Measurements from ENCODE around the gene CACNA2D1.

Gene CACNA2D1

DNA sequence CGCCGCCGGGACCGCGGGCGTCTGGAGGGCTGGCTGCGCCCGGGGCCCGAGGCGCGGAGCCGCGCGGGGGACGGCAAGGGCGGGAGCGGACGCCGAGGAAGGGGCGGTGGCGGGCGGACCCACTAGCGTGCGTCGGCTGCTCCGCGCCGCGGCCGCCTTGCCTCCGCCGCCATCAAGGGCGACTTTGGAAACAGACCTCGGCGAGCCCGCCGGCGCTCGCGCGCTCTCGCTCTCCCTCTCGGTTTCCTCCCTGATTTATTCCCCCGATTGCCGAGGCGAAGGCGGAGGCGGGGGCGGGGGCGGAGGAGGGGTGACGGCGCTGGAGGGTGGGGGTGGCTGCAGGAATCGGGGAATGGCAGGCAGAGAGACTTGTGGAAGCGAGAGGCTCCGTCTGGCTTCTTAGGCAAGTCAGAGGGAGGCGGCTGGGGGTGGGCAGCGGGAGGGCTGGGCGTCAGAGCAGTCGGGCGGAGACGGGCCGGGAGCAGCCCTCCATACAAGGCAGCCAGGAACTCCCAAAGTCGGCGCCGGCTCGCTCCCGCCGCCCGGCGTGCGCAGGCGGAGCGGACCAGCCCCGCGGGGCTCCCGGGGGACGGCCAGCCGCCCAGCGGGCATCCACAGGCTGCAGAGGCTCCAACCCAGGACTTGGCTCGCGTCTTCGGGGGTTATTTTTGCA, at the start of gene CACNA2D1:
CACNA2D1 (minus strand) TSS at position 231 of the 673 bp plus-strand sequence.
- peak; percentile 73 to 77 for DNase-seq

DNA sequence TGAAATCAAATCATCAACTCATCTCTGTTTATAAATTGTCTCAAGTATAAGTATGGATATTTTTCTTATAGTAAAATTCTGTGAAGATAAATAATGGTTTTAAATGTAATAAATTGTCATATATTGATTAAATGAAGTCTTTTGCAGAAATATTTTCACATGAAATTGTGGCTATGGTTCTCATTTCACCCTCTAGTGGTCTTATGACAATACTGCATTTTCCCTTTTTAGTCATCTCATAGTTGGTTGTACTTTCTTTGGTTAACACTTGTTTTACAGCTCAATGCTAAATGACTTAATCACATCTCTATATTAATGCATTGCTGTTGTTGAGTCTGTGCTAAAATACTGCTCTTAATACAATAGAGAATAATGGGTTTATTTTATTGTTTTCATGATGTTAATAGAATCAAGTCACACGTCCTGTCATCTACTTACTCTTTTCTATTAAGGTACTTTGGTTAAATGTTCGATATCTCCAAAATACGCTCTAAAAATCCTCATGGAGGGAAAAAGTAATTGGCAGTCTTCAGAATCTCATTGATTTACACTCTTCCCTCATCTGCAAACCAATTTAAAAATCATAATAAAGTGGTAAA, 38.0 kb upstream of the CACNA2D1 start:
- DNase-seq: peak in 1 of 2 experiments; percentile 22

DNA sequence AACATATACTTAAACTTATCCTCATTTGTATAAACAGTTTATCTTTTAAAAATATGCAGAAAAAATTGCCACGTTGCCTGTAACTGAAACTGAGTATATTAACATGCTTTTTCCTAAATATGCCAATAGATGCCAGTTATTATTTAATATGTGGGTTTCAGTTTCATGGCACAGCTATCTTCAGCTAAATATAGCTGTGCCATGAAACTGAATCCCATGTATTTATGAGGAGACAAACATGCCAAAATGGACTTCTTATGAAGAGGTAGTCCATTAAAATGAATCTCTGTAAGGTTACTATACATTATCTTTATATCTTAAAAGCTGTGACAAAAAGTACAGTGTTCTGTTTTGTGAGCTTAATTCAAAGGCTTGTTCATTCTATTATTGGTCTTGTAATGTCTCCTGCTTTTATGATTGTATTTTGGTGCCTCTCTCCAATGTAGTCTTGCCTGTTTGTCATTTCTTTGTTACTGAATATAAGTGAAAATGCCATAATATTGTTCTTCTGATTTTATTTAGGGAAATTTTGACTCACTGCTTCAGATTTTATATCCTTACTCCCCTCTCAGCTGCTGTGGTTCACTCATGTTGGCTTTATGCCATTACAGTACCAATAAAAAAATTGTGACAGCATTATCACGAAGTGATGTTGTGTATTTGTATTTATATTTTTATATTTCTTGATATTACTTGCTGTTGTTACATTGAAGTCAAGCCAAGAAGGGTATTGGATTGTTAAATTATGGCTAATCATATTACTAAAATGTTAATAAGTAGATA, 34.3 kb upstream of the CACNA2D1 start:
- peak in 1 of 2 experiments; percentile 9 for DNase-seq

DNA sequence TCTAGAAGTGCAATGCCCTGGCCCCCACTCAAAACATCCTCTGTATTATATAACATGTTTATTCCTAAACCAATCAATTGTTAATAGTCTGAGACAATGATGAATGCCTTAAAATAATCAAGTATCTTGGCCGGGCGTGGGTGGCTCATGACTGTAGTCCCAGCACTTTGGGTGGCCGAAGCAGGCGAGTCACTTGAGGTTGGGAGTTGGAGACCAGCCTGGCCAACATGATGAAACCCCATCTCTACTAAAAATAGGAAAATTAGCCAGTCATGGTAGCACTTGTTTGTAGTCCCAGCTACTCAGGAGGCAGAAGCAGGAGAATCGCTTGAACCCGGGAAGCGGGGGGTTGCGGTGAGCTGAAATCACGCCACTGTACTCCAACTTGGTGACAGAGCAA, 29.4 kb upstream of the CACNA2D1 start:
- no peak for DNase-seq

DNA sequence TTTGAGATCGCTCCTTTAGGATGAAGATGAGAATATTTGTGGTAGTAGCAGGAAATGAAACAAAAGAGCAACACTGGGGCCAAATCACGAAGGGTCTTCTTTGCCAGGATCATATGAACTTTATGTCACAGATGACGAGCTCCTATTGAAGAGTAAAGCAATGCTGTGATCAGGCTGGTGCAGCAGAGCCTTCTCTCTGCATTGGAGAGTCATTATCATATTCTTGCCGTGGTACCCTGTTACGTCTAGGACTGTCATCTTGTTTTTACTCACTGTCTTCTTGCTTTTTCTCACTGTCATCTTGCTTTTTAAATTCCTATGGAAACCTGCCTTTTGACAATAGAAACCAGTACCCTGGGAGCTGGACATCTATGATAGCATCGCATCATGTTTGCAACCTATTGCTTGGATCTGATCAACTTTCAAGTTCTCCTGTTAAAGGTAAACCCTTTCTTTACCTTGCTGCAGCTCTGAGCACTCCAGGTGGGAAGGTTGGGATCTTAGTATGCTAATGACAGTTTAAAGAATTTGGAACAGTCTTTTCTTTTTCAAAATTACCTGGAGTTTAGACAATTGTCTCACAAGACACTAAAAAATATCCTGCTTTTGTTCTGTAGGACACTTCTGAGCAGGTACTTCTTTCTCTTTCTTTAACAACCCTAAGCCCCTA, 27.9 kb upstream of the CACNA2D1 start:
- no peak for DNase-seq

DNA sequence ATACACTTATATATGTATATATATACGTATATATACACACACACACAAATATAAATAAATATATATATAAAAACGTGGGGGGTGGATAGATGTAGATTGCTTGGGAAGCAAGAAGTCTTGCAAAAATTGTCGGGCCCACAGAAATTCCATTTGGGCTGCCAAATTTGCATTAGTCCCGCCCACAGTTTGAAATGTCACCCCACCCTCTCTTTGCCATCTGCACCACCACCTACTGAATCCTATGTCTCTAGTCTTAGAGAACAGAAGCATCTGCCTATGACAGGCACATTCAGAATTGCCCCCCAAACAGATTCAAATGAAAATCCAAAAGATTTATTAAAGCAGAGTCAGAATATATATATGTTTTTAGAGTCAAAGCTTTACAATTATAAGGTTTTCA, 25.6 kb upstream of the CACNA2D1 start:
- no peak for DNase-seq

DNA sequence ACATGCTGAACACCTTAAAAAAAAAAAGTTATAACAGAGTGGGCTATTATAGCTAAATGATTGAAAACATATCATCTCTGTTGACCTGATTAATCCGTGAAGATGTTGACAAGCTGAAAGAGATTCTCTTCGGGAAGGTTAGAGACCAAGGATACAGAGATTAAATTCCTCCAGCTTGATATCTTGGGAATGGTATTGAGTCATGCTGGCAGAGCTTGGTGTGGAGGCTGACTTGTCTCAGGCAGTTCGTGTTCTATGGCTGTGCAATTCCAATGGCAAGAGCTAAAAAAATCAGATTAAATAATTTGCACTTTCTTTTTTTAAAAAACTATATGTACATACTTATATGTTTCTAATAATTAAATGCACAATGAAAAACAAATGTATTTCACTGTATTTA, 24.9 kb upstream of the CACNA2D1 start:
- no peak for DNase-seq

DNA sequence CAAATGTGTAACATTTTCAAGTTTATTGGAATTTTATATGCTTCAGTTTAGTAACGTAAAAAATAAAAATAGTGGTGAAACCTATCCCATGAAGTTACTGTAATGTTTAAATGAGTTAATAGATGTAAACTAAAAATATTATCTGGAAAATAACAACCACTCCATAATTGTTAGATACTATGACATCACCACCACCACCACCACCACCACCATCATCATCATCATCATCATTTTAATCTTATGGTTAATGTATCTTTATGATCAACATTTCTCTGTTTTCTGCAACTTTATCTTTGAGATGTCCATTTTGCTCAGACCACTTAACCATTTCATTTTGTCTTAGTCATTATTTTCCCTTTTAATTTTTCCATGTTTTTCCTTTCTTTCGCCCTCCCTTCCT, 23.4 kb upstream of the CACNA2D1 start:
- DNase-seq: no peak

DNA sequence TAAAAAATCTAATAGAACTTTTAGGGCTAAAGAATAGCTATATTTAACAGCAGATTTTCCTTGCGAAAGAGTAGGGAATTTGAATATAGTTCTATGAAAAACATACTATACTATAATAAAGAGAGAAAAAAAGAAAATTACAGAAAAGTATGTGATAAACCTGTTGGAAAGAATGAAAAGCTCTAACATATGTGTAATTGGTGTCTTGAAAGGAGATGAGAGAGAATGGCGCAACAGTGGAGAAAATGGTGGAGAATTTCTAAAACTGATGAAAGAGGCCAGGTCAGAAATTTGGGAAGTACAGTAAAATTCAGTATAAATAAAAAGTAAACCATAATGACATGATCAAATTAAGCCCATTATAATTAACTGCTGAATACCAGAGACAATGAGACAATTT, 20.8 kb upstream of the CACNA2D1 start:
- no peak for DNase-seq

DNA sequence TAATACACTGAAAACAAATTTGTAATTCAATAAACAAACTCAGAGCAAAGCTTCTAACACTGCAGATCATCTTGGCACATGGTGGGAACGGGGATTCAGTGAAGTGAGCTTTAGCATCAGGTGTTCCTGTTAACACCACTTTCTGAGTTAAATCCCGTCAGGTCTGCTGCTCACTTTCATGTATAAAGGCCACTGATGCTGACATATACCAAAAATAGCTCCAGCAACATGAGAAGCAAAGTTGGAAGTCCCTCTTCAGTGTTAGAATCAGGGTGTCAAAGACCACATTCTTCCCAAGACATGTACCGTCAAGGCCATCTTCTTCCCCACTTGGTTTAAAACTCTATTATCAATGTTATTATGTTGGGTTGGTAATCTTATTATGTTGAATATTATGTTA, 11.7 kb upstream of the CACNA2D1 start:
- DNase-seq: no peak

DNA sequence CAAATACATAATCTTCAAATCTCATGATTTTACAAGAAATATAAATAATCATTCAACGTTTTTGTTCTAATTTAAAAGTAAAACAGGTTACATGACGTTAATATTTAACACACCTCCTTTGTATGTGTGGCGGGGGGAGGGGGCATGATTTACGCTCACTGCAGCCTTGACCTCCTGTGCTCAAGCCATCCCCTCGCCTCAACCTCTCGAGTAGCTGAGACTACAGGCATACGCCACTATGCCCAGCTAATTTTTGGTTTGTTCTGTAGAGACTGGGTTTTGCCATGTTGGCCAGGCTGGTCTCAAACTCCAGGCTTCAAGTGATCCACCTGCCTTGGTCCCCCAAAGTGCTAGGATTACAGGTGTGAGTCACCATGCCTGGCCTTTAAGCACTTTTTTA, 7.2 kb upstream of the CACNA2D1 start:
- no peak for DNase-seq

DNA sequence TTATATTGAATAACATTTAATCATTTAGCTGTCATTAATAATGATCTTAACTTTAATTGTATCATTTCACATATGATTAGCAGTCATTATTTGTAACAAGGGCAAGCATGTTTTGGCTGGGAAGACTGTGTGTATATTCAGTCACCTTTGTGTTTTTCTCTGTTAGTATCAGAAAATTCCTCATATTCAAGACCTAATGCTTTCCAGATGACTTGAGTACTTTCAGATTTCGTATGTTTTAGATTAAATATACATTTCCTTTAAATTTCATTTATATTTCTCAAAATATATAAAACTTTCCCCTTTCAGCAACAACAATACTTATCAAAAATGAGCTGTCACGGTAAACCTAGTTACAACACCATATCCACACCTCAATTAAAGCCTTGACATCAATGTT, 6.3 kb upstream of the CACNA2D1 start:
- DNase-seq: no peak

DNA sequence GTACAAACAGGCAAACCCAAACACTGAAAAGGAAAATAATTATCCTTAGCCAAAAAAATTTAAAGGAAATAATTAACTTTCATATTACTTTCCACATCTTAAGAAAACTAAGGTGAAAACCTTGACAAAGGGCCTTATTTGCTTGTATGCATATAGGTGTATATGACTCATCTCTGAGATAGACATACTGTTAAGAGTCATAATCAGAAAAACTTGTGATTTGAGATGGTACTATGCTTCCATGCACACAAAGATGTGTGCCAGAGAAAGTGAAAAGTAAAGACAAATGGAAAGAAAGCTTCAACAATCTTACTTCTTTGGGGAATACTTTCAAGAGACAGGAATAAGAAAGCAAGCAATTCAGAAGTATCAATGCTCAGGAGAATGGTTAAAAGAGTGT, 3.3 kb upstream of the CACNA2D1 start:
- no peak for DNase-seq

DNA sequence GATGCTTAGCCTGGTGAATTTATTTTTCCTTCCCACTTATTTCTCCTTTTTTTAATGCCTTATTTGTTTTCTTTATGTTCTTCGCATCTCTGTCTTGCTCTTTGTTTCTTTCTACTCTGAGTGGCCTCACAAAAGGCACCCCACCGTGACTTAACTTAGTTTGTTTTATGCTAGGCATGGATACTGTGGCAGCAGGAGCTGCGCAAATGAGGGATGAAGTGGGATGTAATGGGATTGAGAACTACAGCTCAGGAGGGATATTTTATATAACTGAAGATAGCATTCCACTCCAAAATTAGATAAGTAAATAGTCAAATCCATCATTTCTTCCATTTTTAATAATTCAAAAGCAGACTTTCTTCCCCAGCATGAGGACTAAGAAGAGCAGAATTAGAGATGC, 1.7 kb upstream of the CACNA2D1 start:
- DNase-seq: no peak

DNA sequence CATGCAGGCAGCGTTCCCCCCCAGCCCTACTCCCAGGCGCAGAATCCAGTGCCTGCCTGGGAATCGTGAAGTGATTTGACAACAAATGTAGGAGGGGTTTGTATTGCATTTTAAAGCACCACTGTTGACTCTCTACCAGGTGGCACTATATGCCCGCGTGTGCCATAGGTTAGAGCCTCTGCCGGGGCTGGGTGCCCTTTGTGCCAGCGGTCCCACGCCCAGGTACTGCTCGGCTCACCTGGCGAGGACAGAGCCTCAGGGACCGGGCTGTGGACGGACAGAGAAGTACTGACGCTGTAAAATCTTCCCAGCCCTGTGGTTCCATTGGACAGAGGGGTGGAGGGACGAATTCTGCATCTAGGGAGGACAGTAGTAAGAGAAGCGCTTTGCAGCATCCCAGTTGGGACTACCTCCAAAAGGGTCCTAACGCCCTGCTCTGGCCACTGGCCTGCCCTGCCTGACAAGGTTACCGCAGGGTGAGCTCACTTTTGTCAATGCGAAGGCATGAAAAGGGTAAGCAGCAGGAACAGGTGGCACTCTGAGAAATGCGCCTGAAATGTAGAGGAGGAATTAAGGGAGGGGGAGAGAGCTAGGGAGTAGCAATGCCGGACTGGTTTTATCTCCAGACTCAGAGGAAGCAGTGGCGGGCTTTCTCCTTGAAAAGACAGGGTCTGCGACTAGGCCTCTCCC, 788 bp upstream of the CACNA2D1 start:
- DNase-seq: no peak

DNA sequence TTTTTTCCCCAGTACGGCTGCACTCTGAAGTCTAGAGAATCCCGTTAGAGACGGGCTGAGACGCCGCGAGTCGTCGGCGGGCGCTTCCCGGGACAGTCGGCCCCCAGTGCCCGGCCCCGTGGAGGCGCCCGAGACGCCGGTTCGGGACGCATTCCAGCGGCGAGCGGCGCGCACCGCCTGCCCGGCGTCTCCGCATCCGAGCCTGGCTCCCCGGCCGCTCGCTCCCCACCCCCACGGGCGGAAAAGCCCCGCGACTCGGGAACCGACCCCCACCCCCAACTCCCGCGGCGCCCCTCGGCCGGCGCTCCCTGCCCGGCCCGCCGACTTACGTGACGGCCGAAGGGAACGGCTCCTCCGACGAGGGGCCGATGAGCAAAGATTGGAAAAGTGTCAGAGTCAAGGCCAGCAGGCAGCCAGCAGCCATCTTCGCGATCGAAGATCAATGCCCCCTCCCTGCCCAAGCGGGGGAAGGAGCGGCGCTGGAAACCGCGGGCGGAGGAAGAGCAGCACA, 486 bp downstream of the CACNA2D1 start:
- peak in 1 of 2 experiments; percentile 62 for DNase-seq

DNA sequence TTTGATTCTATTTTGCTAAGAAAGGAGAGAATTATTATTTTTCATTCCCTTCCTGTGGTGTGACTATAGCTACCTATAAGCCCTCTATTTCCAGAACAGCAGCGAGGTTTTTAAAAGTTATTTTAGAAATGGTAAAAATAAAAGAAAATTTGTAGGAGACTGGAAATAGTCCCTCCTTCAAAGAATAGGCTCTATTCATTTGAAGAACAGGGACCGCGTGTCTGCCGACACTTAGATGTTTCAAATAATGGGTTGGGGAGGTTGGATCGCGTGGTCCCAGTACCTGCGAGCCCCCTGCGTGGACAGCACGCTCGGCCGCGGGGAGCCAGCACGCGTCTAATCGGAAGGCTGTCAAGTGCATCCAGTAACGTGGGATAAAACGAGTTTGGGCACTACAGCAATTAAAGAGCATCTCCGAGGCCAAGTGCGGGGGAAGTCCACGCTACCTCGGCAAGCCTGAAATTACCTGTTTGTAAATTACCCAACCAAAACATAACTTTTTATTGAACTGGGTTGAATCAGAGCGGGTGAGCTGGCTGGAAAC, 1.0 kb downstream of the CACNA2D1 start:
- DNase-seq: peak in 1 of 2 experiments; percentile 21

DNA sequence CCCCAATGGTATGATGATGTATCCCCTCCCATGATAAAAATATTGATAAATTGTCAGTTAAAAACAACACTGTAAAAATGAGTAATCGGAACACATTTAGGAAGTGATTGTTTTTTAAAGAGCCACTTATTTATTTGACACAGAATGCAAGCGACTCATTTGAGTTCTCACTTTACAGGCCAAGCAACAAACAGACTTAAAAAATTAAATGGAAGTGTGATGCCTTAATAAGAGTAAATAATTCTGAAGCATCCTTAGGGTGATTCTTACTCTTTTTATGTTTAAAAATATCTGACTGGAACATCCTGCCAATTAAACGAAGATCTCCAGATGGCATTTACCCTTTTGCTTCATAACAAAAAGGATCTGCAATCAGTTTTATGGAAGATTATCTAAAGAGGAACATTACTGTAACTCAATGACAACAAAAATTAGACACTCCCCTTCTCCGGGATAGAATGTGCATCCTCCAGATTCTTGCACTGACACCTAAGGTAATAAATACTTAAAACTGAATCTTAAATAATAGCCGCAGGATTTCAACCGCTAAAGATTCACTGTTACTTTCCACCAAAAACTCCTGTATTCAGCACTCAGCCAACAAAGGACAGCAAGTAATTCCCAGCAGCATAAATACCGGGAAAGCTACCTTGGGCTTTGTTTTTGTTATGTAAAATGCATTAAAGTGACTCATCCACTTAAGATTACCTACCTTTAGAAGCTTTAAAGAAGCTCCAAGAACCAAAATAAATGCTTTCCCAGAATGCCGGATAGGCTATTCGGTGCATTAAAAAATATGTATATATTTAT, 1.7 kb downstream of the CACNA2D1 start:
- DNase-seq: peak in 1 of 2 experiments; percentile 13

DNA sequence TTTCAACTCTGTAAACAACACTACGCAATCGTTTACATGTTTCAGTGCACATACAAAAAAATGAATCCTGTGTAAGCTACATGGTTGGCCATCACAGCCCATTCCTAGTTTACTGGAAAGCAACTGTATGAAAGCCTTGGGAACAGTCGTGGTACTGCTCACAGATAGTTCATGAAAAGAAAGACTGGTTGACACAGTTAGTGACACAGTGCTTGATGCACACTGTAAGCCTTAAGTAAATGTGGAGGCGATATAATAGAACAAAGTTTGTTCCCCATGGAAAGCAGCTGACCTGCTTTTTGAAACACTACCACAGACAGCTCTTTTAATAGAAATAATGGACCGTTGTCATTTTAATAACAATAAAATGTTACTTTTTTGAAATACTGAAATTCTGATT, 5.1 kb downstream of the CACNA2D1 start:
- no peak for DNase-seq

DNA sequence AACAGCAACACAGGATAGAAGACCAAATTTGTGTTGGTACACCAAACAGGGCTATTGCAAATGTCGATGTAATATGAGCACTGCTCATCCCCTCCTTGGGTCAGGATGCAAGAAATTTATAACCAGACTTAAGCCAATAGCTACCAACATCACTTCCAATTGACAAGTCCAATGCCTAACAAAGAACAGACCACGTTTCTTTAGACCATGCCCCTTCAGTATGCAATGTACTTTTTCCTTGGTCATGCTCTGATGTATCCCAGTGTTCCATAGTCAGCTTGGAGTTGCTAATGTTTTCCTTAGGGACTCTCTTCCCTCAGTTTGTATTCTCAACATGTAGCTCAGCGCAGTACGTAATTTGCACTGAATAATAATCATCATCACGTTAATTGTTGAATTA, 7.8 kb downstream of the CACNA2D1 start:
- no peak for DNase-seq

DNA sequence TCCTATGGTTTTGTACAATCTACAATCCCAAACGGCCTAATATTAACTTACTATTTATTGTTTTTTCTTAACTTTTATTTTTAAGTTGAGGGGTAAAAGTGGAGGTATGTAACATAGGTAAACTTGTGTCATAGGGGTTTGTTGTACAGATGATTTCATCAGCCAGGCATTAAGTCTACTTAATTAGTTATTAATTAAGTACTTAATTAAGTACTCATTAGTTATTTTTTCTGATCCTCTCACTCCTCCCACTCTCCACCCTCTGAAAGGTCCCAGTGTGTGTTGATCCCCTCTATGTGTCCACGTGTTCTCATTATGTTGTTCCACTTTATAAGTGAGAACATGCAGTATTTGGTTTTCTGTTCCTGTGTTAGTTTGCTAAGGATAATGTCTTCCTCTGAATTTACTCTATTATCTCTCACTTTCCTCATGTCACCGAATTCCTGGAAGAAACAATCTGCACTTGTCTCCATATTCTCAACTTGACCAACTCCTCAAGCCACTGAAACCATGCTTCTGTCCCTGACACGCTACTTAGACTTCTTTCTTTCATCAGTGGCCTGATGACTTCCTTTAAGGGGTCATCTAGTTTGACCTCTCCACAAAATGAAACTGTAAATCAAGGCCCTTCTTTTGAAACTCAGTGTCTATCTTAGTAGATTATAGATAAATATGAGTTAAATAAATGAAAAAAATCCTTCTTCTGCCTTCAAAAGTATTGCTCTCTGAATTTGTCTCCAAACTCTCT, 9.1 kb downstream of the CACNA2D1 start:
- DNase-seq: no peak
